ENCODE results near the gene GPX7. TPM values are rescaled to one million over a fixed set of nuclear protein-coding genes. Genes with fewer than 3 reads are reported as not detected.

The GPX7 gene
- total and polyA plus RNA-seq, 2 of the 4 experiments (the other 2 are of a cell fraction) = 3.4 to 3.8 TPM

- Histone ChIP-seq H3K56ac (ENCODE audit: extremely low read depth, insufficient read depth, low read length) (no peak overlapping the region), H3K9me1 (ENCODE audit: insufficient read depth, low read length) (no peaks in the 10 kb centered on the region), H3K27ac (ENCODE audit: insufficient read depth, low read length) (no peak overlapping the region), H3K79me1 (ENCODE audit: low read depth in 1 of 2, low read length in 2 of 2) (no peaks in the 10 kb centered on the region), H2BK15ac (ENCODE audit: low read depth, low read length) (no peak overlapping the region), H3K4me3 (ENCODE audit: insufficient read depth, low read depth, low read length) (no peak overlapping the region), H2AK9ac (replicated peaks; ENCODE audit: low read depth, low read length, poor library complexity) (no peak overlapping the region), H4K20me1 (ENCODE audit: insufficient read depth, low read length) (no peaks in the 10 kb centered on the region), H3K4me1 (ENCODE audit: control insufficient read depth, insufficient read depth, low read length) (peaks cover 1% of the 10 kb centered on the region; the same call in 1 of the 2 replicates), H3K9ac (ENCODE audit: low read depth, low read length) (no peak overlapping the region), H3K23ac (ENCODE audit: low read depth, low read length) (no peak overlapping the region), H3K4ac (ENCODE audit: low read depth, low read length) (no peak overlapping the region), H2BK120ac (ENCODE audit: low read depth, low read length) (no peak overlapping the region), H2AK5ac (ENCODE audit: low read depth, low read length) (no peak overlapping the region), H3K4me2 (ENCODE audit: low read depth, low read length) (no peak overlapping the region), H3K18ac (ENCODE audit: low read depth, low read length) (no peak overlapping the region), H3K27me3 (ENCODE audit: control insufficient read depth, insufficient read depth, low read length) (peaks cover 19% of the 10 kb centered on the region), H4K5ac (ENCODE audit: low read depth, low read length) (no peak overlapping the region), H3K9me3 (ENCODE audit: control insufficient read depth, insufficient read depth, low read length) (no peaks in the 10 kb centered on the region), H2AFZ (replicated peaks; ENCODE audit: low read length, poor library complexity) (no peak overlapping the region), H4K8ac (ENCODE audit: low read depth in 2 of 2, low read length in 2 of 2) (no peak overlapping the region), H2BK5ac (ENCODE audit: low read depth, low read length, poor library complexity, severe bottlenecking) (no peak overlapping the region), H3K36me3 (ENCODE audit: control insufficient read depth, insufficient read depth, low read length) (no peaks in the 10 kb centered on the region), H3K14ac (replicated peaks; ENCODE audit: low read depth, low read length) (no peak overlapping the region), H4K91ac (ENCODE audit: insufficient read depth, low read depth, low read length) (no peak overlapping the region), H2BK20ac (ENCODE audit: low read depth, low read length) (no peak overlapping the region)
- ChIA-PET CTCF (no interaction called here), POLR2A (ENCODE audit: unreplicated experiment) (no interaction called here)
- WGBS, 2 experiments (ENCODE audit: extremely low coverage in 2 of 2, insufficient read length in 1 of 2) = no CpG with 5 or more reads among the region's 5 CpGs
- no TSS peak for BruUV-seq (replicated peaks)
- in situ Hi-C loops (cut with MboI; ENCODE audit: low sequenced_read_pairs) = no loop called here
- intact Hi-C loops (cut with micrococcal nuclease) = no loop called here
- TF ChIP-seq CEBPB (IDR thresholded peaks at IDR 0.05; ENCODE audit: low read depth, low read length) (no peak), MAFK (IDR thresholded peaks at IDR 0.05; ENCODE audit: low read depth, low read length) (no peak), CHD1 (IDR thresholded peaks at IDR 0.05; ENCODE audit: low read depth, low read length) (no peak)
- dilution Hi-C loops (cut with HindIII; ENCODE audit: low sequenced_read_pairs, unreplicated experiment) = no loop called here
- DNase-seq = no peak
- ATAC-seq (ENCODE audit: low read depth) = no peak
These were observed 9.4 kb upstream of the GPX7 start for GRCh38 chr1:52592637-52593323.
